MM.1S (cell line): ENCODE results near the gene ABCC1.

ENCODE experiments used
- EZH2 ChIP-seq: fragments of 300-600 bp; sonication (generic); optimal IDR thresholded peaks from 2 replicates; pipeline ENCODE3; 2017; ENCODE audit warnings: low read depth, mild to moderate bottlenecking, antibody characterized with exemption, low read length, mixed read lengths
- TF ChIP-seq, protein P1 (sequence below): fragments of 300-600 bp; sonication (generic); IDR thresholded peaks from 2 replicates; pipeline ENCODE4 v1.5.1; 2016; ENCODE audit warnings: antibody characterized with exemption, low read length, mixed read lengths

DNA sequence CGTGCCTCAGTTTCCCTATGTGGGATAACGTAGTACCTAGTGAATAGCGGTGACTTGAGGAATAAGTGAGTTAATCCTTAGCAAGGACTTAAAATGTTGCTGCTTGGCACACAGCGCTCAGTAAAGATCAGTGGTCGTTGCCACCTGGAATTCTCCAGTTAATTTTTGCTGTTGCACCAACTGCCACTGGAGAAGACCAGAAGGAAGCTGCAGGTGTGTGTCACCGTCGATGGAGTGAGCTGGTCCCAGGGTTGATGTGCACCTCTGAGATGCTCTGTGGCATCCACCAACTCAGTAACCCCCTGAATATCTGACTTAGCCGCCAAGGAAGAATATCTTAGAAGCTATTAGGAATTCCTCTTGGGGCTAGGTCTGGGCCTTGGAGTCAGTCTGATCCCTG is 4.1 kb downstream of the ABCC1 start:
- TF ChIP-seq, protein P1, sequence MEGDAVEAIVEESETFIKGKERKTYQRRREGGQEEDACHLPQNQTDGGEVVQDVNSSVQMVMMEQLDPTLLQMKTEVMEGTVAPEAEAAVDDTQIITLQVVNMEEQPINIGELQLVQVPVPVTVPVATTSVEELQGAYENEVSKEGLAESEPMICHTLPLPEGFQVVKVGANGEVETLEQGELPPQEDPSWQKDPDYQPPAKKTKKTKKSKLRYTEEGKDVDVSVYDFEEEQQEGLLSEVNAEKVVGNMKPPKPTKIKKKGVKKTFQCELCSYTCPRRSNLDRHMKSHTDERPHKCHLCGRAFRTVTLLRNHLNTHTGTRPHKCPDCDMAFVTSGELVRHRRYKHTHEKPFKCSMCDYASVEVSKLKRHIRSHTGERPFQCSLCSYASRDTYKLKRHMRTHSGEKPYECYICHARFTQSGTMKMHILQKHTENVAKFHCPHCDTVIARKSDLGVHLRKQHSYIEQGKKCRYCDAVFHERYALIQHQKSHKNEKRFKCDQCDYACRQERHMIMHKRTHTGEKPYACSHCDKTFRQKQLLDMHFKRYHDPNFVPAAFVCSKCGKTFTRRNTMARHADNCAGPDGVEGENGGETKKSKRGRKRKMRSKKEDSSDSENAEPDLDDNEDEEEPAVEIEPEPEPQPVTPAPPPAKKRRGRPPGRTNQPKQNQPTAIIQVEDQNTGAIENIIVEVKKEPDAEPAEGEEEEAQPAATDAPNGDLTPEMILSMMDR: no peak
- TF ChIP-seq EZH2: no peak
